DOHH2 (cell line): ENCODE results near the gene NDFIP1.

Source experiments
- H3F3A ChIP-seq: fragments of 200-600 bp; sonication (generic), shearing (Covaris generic); 2 replicates; pipeline ENCODE4 v1.6.0; 2016; ENCODE audit warnings: antibody characterized with exemption, mild to moderate bottlenecking; ENCODE audit not compliant: control insufficient read depth, insufficient read depth
- H3K27ac ChIP-seq: fragments of 200-600 bp; sonication (generic); 2 replicates; pipeline ENCODE4 v1.5.1; 2014; ENCODE audit warnings: low read depth, mild to moderate bottlenecking, low read length, moderate library complexity
- H3K27me3 ChIP-seq: fragments of 200-600 bp; sonication (generic); 2 replicates; pipeline ENCODE4 v1.6.1; 2014; ENCODE audit warnings: mild to moderate bottlenecking, low read length, mixed read lengths; ENCODE audit not compliant: control insufficient read depth
- H3K36me3 ChIP-seq: fragments of 200-600 bp; sonication (generic); 2 replicates; pipeline ENCODE4 v1.6.1; 2014; ENCODE audit warnings: mild to moderate bottlenecking, low read length, moderate library complexity, mixed read lengths; ENCODE audit not compliant: control insufficient read depth
- H3K4me1 ChIP-seq: fragments of 200-600 bp; sonication (generic); 2 replicates; pipeline ENCODE4 v1.6.1; 2014; ENCODE audit warnings: mild to moderate bottlenecking, low read length, mixed read lengths; ENCODE audit not compliant: control insufficient read depth
- H3K4me2 ChIP-seq: fragments of 200-600 bp; sonication (generic); 2 replicates; pipeline ENCODE4 v1.6.0; 2014; ENCODE audit warnings: mild to moderate bottlenecking, low read length, moderate library complexity
- H3K4me3 ChIP-seq: fragments of 200-600 bp; sonication (generic); 2 replicates; pipeline ENCODE4 v1.5.1; 2014; ENCODE audit warnings: mild to moderate bottlenecking, low read length, mixed read lengths
- H3K79me2 ChIP-seq: fragments of 200-600 bp; sonication (generic); 2 replicates; pipeline ENCODE4 v1.6.1; 2014; ENCODE audit warnings: mild to moderate bottlenecking, low read length, mixed read lengths; ENCODE audit not compliant: control insufficient read depth
- H3K9me2 ChIP-seq: fragments of 200-600 bp; sonication (generic); replicated peaks from 2 replicates; pipeline ENCODE4 v1.6.1; 2014; ENCODE audit warnings: mild to moderate bottlenecking, low read length, mixed read lengths; ENCODE audit not compliant: control insufficient read depth
- H3K9me3 ChIP-seq: fragments of 200-600 bp; sonication (generic); 2 replicates; pipeline ENCODE4 v1.6.1; 2014; ENCODE audit warnings: antibody characterized with exemption, low read length, mixed read lengths; ENCODE audit not compliant: control insufficient read depth, insufficient read depth
- H4K20me1 ChIP-seq: fragments of 200-600 bp; sonication (generic); 2 replicates; pipeline ENCODE4 v1.6.0; 2014; ENCODE audit warnings: low read depth, mild to moderate bottlenecking, antibody characterized with exemption, low read length, moderate library complexity; ENCODE audit not compliant: control insufficient read depth, insufficient read depth
- EZH2phosphoT487 ChIP-seq: fragments of 200-600 bp; sonication (generic); IDR thresholded peaks from 2 replicates; pipeline ENCODE4 v1.6.1; 2017; ENCODE audit warnings: borderline replicate concordance, mild to moderate bottlenecking, antibody characterized with exemption, low read length, moderate library complexity, mixed read lengths
- TF ChIP-seq, protein P1 (sequence below): fragments of 200-600 bp; sonication (generic); IDR thresholded peaks from one replicate; pipeline ENCODE4 v1.5.1; 2014; ENCODE audit warnings: antibody characterized with exemption, mild to moderate bottlenecking, low read depth, low read length; ENCODE audit not compliant: poor library complexity, severe bottlenecking

NDFIP1 gene

DNA sequence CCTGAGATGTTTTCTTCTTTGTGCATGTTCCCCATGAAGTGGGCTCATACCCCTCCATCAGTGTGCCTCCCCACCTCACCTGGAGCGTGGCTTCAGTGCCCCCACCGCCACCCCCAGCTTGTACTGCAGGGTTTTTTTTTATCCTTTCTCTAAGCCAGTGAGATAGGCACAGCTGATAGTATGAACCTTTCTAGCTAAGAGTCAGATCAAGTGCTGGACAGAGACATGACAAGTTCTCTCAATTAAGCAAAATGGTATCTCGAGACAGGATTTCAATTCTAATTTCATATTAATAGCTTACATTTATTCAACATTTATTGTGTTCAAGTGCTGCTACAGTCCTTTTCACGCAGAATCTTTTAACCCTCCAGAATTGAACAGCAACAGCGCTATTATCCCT is 55.7 kb downstream of the NDFIP1 start:
- Histone ChIP-seq H4K20me1 (no peaks in the 10 kb centered on the region), H3K4me3 (no peak overlapping the region), H3K4me1 (no peaks in the 10 kb centered on the region), H3K36me3 (no peaks in the 10 kb centered on the region), H3K9me3 (no peaks in the 10 kb centered on the region), H3F3A (no peaks in the 10 kb centered on the region), H3K27ac (no peak overlapping the region), H3K9me2 (no peaks in the 10 kb centered on the region), H3K4me2 (no peak overlapping the region), H3K27me3 (no peaks in the 10 kb centered on the region), H3K79me2 (no peaks in the 10 kb centered on the region)
- TF ChIP-seq, protein P1, sequence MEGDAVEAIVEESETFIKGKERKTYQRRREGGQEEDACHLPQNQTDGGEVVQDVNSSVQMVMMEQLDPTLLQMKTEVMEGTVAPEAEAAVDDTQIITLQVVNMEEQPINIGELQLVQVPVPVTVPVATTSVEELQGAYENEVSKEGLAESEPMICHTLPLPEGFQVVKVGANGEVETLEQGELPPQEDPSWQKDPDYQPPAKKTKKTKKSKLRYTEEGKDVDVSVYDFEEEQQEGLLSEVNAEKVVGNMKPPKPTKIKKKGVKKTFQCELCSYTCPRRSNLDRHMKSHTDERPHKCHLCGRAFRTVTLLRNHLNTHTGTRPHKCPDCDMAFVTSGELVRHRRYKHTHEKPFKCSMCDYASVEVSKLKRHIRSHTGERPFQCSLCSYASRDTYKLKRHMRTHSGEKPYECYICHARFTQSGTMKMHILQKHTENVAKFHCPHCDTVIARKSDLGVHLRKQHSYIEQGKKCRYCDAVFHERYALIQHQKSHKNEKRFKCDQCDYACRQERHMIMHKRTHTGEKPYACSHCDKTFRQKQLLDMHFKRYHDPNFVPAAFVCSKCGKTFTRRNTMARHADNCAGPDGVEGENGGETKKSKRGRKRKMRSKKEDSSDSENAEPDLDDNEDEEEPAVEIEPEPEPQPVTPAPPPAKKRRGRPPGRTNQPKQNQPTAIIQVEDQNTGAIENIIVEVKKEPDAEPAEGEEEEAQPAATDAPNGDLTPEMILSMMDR, result no peak
- TF ChIP-seq EZH2phosphoT487, result no peak

DNA sequence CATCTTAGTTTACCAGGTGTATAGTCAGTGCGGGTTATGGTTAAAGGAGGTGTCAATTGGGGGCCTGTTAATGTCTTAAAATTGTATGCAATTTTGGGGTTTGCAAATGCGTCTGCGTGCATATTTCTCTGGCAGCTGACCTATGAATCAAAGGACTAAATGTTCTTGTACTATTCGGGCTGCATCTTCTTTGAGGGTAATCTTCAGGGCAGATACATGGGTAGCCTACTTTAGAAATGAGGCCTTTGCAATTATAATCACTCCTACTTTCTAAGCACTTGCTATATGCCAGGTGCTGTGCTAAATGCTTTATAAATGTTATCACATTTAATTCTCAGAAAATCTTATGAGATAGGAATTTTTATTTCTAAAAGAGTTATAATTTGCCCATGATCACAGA is 58.2 kb downstream of the NDFIP1 start:
- H3K4me2 ChIP-seq, result no peak overlapping the region
- TF ChIP-seq EZH2phosphoT487, result no peak
- TF ChIP-seq, protein P1, result no peak
- no peaks in the 10 kb centered on the region for H3K79me2 ChIP-seq
- H4K20me1 ChIP-seq, result no peaks in the 10 kb centered on the region
- no peaks in the 10 kb centered on the region for H3K36me3 ChIP-seq
- no peak overlapping the region for H3K4me3 ChIP-seq
- H3K9me2 ChIP-seq, result no peaks in the 10 kb centered on the region
- H3K27ac ChIP-seq, result no peak overlapping the region
- 0 out of 2 replicates have a peak, but pooled peaks cover 2% of the 10 kb centered on the region for H3K27me3 ChIP-seq
- H3K9me3 ChIP-seq, result no peaks in the 10 kb centered on the region
- no peaks in the 10 kb centered on the region for H3F3A ChIP-seq
- H3K4me1 ChIP-seq, result no peaks in the 10 kb centered on the region

DNA sequence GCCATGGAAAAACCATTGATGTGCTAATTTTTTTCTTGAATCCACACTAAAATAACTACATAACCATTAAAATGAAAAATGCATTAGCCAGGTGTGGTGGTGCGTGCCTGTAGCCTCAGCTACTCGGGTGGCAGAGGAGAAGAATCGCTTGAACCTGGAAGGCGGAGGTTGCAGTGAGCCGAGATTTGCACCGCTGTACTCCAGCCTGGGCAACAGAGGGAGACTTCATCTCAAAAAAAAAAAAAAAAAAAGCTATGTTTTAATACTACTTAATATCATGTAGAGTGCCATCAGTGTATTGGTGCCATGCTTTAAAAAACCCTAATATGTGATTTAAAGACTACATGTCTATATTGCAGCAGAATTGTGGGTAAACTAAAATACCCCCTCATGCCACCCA is 58.9 kb downstream of the NDFIP1 start:
- H3K36me3 ChIP-seq, result no peaks in the 10 kb centered on the region
- peaks cover 3% of the 10 kb centered on the region; the same call in 1 of the 2 replicates for H3K27me3 ChIP-seq
- no peaks in the 10 kb centered on the region for H4K20me1 ChIP-seq
- no peaks in the 10 kb centered on the region for H3F3A ChIP-seq
- H3K9me2 ChIP-seq, result no peaks in the 10 kb centered on the region
- no peaks in the 10 kb centered on the region for H3K79me2 ChIP-seq
- H3K4me3 ChIP-seq, result no peak overlapping the region
- no peak for TF ChIP-seq EZH2phosphoT487
- TF ChIP-seq, protein P1, result no peak
- no peak overlapping the region for H3K4me2 ChIP-seq
- H3K4me1 ChIP-seq, result no peaks in the 10 kb centered on the region
- H3K9me3 ChIP-seq, result no peaks in the 10 kb centered on the region
- H3K27ac ChIP-seq, result no peak overlapping the region
